Measurements from ENCODE around the gene VRK2. TPM values are rescaled to one million over a fixed set of nuclear protein-coding genes. Genes with fewer than 3 reads are reported as not detected.

The VRK2 gene
- total and polyA plus RNA-seq, 4 donors = 7.5 to 19.6 (median 9.6) TPM

GRCh38 chr2:58197894-58198293 is 151.3 kb downstream of the VRK2 start:
- 100% methylated on average over 1 of the region's 2 CpGs for WGBS (ENCODE audit: insufficient coverage)
- Histone ChIP-seq H3K27me3 (ENCODE audit: control insufficient read depth, insufficient read depth, low read length) (no peaks in the 10 kb centered on the region), H3K4me1 (ENCODE audit: control insufficient read depth, insufficient read depth, low read length) (no peaks in the 10 kb centered on the region)

GRCh38 chr2:58202404-58202803 is 155.8 kb downstream of the VRK2 start:
- WGBS (ENCODE audit: insufficient coverage) = no CpG with 5 or more reads among the region's 1 CpG
- no peak overlapping the region for H3K4me3 ChIP-seq (ENCODE audit: low read depth, low read length)
- no peak overlapping the region for H3K27ac ChIP-seq (ENCODE audit: low read depth, low read length)
- no peaks in the 10 kb centered on the region for H3K27me3 ChIP-seq (ENCODE audit: control insufficient read depth, insufficient read depth, low read length)
- peaks cover 3% of the 10 kb centered on the region for H3K36me3 ChIP-seq (ENCODE audit: control insufficient read depth, insufficient read depth, low read length)
- H3K9me3 ChIP-seq (ENCODE audit: control insufficient read depth, insufficient read depth, low read length) = no peaks in the 10 kb centered on the region
- H3K4me1 ChIP-seq (ENCODE audit: control insufficient read depth, insufficient read depth, low read length) = no peaks in the 10 kb centered on the region
- DNase-seq (ENCODE audit: low read depth in 4 of 6, low spot score in 6 of 6) = no peak

More at GRCh38 chr2:58197894-58198293, 151.3 kb downstream of the VRK2 start:
- Histone ChIP-seq H3K9me3 (ENCODE audit: control insufficient read depth, insufficient read depth, low read length) (no peaks in the 10 kb centered on the region), H3K27ac (ENCODE audit: low read depth, low read length) (no peak overlapping the region), H3K4me3 (ENCODE audit: low read depth, low read length) (no peak overlapping the region), H3K36me3 (ENCODE audit: control insufficient read depth, insufficient read depth, low read length) (peaks cover 3% of the 10 kb centered on the region)
- DNase-seq (ENCODE audit: low read depth in 4 of 6, low spot score in 6 of 6) = no peak

- no peaks in the 10 kb centered on the region for H3K27me3 ChIP-seq (ENCODE audit: control insufficient read depth, insufficient read depth, low read length)
- no peaks in the 10 kb centered on the region for H3K9me3 ChIP-seq (ENCODE audit: control insufficient read depth, insufficient read depth, low read length)
- no peak for DNase-seq (ENCODE audit: low read depth in 4 of 6, low spot score in 6 of 6)
- H3K27ac ChIP-seq (ENCODE audit: low read depth, low read length) = no peak overlapping the region
- no peak overlapping the region for H3K4me3 ChIP-seq (ENCODE audit: low read depth, low read length)
- no peaks in the 10 kb centered on the region for H3K4me1 ChIP-seq (ENCODE audit: control insufficient read depth, insufficient read depth, low read length)
- no peaks in the 10 kb centered on the region for H3K36me3 ChIP-seq (ENCODE audit: control insufficient read depth, insufficient read depth, low read length)
Observed at GRCh38 chr2:58203018-58203417, 156.4 kb downstream of the VRK2 start.

- Histone ChIP-seq H3K4me1 (ENCODE audit: control insufficient read depth, insufficient read depth, low read length) (no peaks in the 10 kb centered on the region), H3K27me3 (ENCODE audit: control insufficient read depth, insufficient read depth, low read length) (no peaks in the 10 kb centered on the region), H3K36me3 (ENCODE audit: control insufficient read depth, insufficient read depth, low read length) (no peaks in the 10 kb centered on the region), H3K27ac (ENCODE audit: low read depth, low read length) (no peak overlapping the region), H3K4me3 (ENCODE audit: low read depth, low read length) (no peak overlapping the region), H3K9me3 (ENCODE audit: control insufficient read depth, insufficient read depth, low read length) (no peaks in the 10 kb centered on the region)
- WGBS (ENCODE audit: insufficient coverage) = 80% methylated on average over 1 of the region's 6 CpGs
- peak in 1 of 6 donors; percentile 35 for DNase-seq (ENCODE audit: low read depth in 4 of 6, low spot score in 6 of 6)
Observed at GRCh38 chr2:58204195-58204959, 157.8 kb downstream of the VRK2 start.

GRCh38 chr2:58206785-58207184 is 160.2 kb downstream of the VRK2 start:
- Histone ChIP-seq H3K4me1 (ENCODE audit: control insufficient read depth, insufficient read depth, low read length) (no peaks in the 10 kb centered on the region), H3K27ac (ENCODE audit: low read depth, low read length) (no peak overlapping the region), H3K9me3 (ENCODE audit: control insufficient read depth, insufficient read depth, low read length) (peaks cover 8% of the 10 kb centered on the region), H3K4me3 (ENCODE audit: low read depth, low read length) (no peak overlapping the region), H3K27me3 (ENCODE audit: control insufficient read depth, insufficient read depth, low read length) (no peaks in the 10 kb centered on the region), H3K36me3 (ENCODE audit: control insufficient read depth, insufficient read depth, low read length) (peaks cover 5% of the 10 kb centered on the region)
- no CpG with 5 or more reads among the region's 1 CpG for WGBS (ENCODE audit: insufficient coverage)
- no peak for DNase-seq (ENCODE audit: low read depth in 4 of 6, low spot score in 6 of 6)

GRCh38 chr2:58207189-58207588 is 160.6 kb downstream of the VRK2 start:
- Histone ChIP-seq H3K4me1 (ENCODE audit: control insufficient read depth, insufficient read depth, low read length) (no peaks in the 10 kb centered on the region), H3K9me3 (ENCODE audit: control insufficient read depth, insufficient read depth, low read length) (peaks cover 8% of the 10 kb centered on the region), H3K27ac (ENCODE audit: low read depth, low read length) (no peak overlapping the region), H3K27me3 (ENCODE audit: control insufficient read depth, insufficient read depth, low read length) (no peaks in the 10 kb centered on the region), H3K4me3 (ENCODE audit: low read depth, low read length) (no peak overlapping the region), H3K36me3 (ENCODE audit: control insufficient read depth, insufficient read depth, low read length) (peaks cover 5% of the 10 kb centered on the region)
- WGBS (ENCODE audit: insufficient coverage) = no CpG with 5 or more reads among the region's 3 CpGs
- no peak for DNase-seq (ENCODE audit: low read depth in 4 of 6, low spot score in 6 of 6)

Other genes starting within 250 kb of the VRK2 start
- 10 to 100 TPM; 42.1 to 65.2 TPM for gene FANCL, start 194.5 kb downstream of the VRK2 start, total RNA-seq
- 10 to 100 TPM; 50.8 to 54.0 TPM for gene FANCL, start 194.5 kb downstream of the VRK2 start, polyA plus RNA-seq (ENCODE audit: insufficient read length in 2 of 2)

Measured in spinal cord (tissue), 10 donors.